ENCODE data around the gene CENPW.

The CENPW gene

GRCh38 chr6:126374372-126374771, 34.5 kb downstream of the CENPW start:
- DNase-seq, result no peak

GRCh38 chr6:126376682-126377081, 36.8 kb downstream of the CENPW start:
- no peak for DNase-seq

DNA sequence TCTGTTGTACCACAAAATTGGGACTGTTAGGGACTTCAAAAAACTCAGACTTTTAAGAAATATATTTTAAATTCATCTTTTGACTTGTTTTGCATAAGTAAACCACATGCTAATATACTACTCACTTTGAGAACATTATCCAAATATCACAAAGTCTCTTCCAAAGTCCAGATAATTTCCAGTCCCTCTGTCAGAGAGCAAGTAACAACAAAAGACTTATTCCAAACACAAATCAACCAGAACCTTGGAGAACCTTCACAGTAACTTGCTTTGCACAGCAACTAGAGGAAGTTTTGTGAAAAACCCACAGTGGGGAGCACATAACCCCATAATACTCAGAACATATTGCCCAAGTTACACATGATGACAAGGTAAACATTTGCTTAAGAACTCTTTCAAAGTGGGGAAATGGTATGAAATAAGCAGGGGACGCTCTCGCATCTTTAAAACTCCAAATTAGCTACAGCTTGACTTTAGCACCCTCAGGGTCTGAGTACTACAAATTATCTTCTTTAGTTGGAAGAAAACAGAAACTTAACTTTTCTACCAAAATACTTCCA, 37.8 kb downstream of the CENPW start:
- no peak for DNase-seq

GRCh38 chr6:126380072-126380583, 40.2 kb downstream of the CENPW start:
- DNase-seq, result no peak

- DNase-seq, result no peak
Measured at GRCh38 chr6:126381498-126381897, 41.6 kb downstream of the CENPW start.

DNA sequence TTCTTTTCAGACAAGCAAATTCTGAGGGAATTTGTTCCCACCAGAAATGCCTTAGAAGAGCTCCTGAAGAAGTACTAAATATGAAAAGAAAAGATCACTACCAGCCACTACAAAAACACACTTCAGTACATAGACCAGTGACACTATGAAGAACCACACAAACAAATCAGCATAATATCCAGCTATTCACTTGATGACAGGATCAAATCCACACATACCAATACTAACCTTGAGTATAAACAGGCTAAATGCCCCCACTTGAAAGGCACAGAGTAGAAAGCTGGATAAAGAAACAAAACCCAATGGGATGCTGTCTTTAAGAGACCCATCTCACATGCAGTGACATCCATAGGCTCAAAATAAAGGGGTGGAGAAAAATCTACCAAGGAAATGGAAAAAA, 43.3 kb downstream of the CENPW start:
- DNase-seq, result no peak

DNA sequence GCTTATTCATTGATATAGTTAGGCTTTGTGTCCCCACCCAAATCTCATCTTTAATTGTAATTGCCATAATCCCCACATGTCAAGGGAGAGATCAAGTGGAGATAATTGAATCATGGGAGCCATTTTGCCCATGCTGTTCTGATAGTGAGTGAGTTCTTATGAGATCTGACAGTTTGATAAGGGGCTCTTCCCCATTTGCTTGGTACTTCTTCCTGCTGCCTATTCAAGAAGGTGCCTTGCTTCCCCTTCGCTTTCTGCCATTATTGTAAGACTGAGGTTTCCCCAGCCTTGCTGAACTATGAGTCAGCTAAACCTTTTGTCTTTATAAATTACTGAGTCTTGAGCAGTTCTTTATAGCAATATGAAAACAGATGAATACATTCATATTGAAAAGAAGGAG, 45.6 kb downstream of the CENPW start:
- no peak for DNase-seq

DNA sequence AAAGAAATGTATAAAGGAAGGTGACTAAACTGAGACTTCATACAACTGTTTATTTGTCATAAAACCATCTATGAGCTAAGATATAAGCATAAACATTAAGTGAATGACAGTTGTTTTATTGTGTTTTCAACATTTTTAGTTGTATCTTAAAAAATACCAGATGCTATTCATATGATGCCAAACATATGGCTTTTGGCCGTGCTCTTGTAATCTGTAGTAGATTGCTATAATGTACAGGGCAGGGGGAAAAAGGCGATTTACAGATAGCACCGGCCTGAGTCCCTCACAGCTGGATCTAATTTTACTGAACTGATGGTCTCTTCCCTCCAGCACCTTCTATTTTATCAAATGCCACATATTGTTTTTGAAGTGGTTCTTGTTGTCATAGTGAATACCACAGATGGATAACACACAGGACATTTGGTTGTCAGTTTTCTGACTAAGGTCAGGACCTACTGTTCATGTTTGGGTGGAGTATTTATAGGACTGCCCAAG, 48.2 kb downstream of the CENPW start:
- no peak for DNase-seq

- DNase-seq, result no peak
Measured at GRCh38 chr6:126396131-126396530, 56.2 kb downstream of the CENPW start.

Data from KG1 (cell line).